K562 (cell line): ENCODE measurements around the gene GFI1B. TPM values are rescaled to one million over a fixed set of nuclear protein-coding genes. Genes with fewer than 3 reads are reported as not detected.

Experiments
- ATAC-seq: fragments of 200-7000 bp; cut with Tn5 transposase; 3 replicates; pipeline ENCODE4 v1.9.1; 2020; ENCODE audit warnings: moderate library complexity
- BruUV-seq: library from RNA; stranded (reverse); fragments of 400-500 nt; replicated peaks from 2 replicates; lab custom pipeline; 2021; lab: Mats Ljungman, UMichigan
- CTCF ChIA-PET: fragments of 300-600 bp; formaldehyde crosslinking; extraction: SDS; loops from one replicate; lab custom pipeline; 2021; ENCODE audit warnings: low intra/inter-chr PET ratio; lab: Yijun Ruan, JAX
- POLR2A ChIA-PET: fragments of 300-600, 350-650 bp; sonication (Branson Sonifier 250); formaldehyde crosslinking; extraction: SDS; loops from one replicate; lab custom pipeline; 2021; ENCODE audit warnings: antibody characterized with exemption, inconsistent platforms; lab: Yijun Ruan, JAX
- DNase-seq, 4 experiments: peaks; one replicate each; pipeline versions ENCODE4 v3.0.0 to v3.0.0-alpha.2; 2011 to 2018; ENCODE audit warnings: low spot score in 3 of 4, mixed read lengths in 3 of 4; ENCODE audit errors: extremely low read depth in 1 of 4
- FAIRE-seq: peaks from 2 replicates; lab custom pipeline; 2011; peaks lifted over from hg19 to GRCh38; lab: Jason Lieb, UNC
- H2AFZ ChIP-seq: 2 replicates; pipeline ENCODE4 v1.6.0; 2011; ENCODE audit warnings: low read depth, low read length, control low read depth, inconsistent platforms
- H3K27ac ChIP-seq: fragments of 200-600 bp; 3 replicates; pipeline ENCODE4 v1.8.0; 2011; ENCODE audit warnings: low read depth, mild to moderate bottlenecking, control low read depth, inconsistent platforms, low read length, moderate library complexity, mixed read lengths; ENCODE audit errors: extremely low read depth
- H3K27me3 ChIP-seq, 2 experiments: fragments of 300-600 bp in 1 of 2; 2 replicates in 1 of 2; 3 replicates in 1 of 2; pipeline versions ENCODE4 v1.6.0 to v1.8.0; 2011; ENCODE audit warnings: inconsistent platforms in 2 of 2, low read length in 2 of 2, mild to moderate bottlenecking in 1 of 2, mixed read lengths in 1 of 2, moderate library complexity in 1 of 2; ENCODE audit not compliant: control insufficient read depth in 2 of 2, insufficient read depth in 2 of 2
- H3K36me3 ChIP-seq: fragments of 300-600 bp; 3 replicates; pipeline ENCODE4 v1.8.0; 2011; ENCODE audit warnings: mild to moderate bottlenecking, low read length, inconsistent platforms; ENCODE audit not compliant: control insufficient read depth, insufficient read depth
- H3K4me1 ChIP-seq, 2 experiments: fragments of 200-600 bp in 1 of 2; replicated peaks in 1 of 2; 2 replicates in 1 of 2; 3 replicates in 1 of 2; pipeline versions ENCODE4 v1.5.1 to v1.8.0; 2011; ENCODE audit warnings: inconsistent platforms in 2 of 2, low read length in 2 of 2, mild to moderate bottlenecking in 1 of 2, mixed read lengths in 1 of 2, moderate library complexity in 1 of 2; ENCODE audit not compliant: control insufficient read depth in 2 of 2, insufficient read depth in 2 of 2
- H3K4me2 ChIP-seq: 2 replicates; pipeline ENCODE4 v1.6.1; 2011; ENCODE audit warnings: low read length, control low read depth, inconsistent platforms, mixed read lengths; ENCODE audit not compliant: insufficient read depth
- H3K4me3 ChIP-seq: fragments of 200-600 bp; sonication (generic), shearing (Covaris generic); 2 replicates; pipeline ENCODE4 v1.5.1; 2016; ENCODE audit warnings: control low read depth, inconsistent platforms
- H3K79me2 ChIP-seq: fragments of 200-600 bp; 3 replicates; pipeline ENCODE4 v1.8.0; 2011; ENCODE audit warnings: low read length, inconsistent platforms; ENCODE audit not compliant: control insufficient read depth, insufficient read depth
- H3K9ac ChIP-seq, 2 experiments: 2 replicates each; pipeline versions ENCODE4 v1.6.0 to v1.6.1; 2011; ENCODE audit warnings: low read depth in 2 of 2, low read length in 2 of 2, control low read depth in 1 of 2, inconsistent platforms in 1 of 2, mild to moderate bottlenecking in 1 of 2, mixed read lengths in 1 of 2; ENCODE audit not compliant: insufficient read depth in 1 of 2
- H3K9me1 ChIP-seq: one replicate; pipeline ENCODE4 v1.6.0; 2011; ENCODE audit warnings: inconsistent platforms, mild to moderate bottlenecking, low read length, moderate library complexity; ENCODE audit not compliant: control insufficient read depth, insufficient read depth
- H3K9me3 ChIP-seq: replicated peaks from 2 replicates; pipeline ENCODE4 v1.5.1; 2011; ENCODE audit warnings: low read depth, low read length, inconsistent platforms; ENCODE audit not compliant: control insufficient read depth, insufficient read depth
- H4K20me1 ChIP-seq: replicated peaks from 2 replicates; pipeline ENCODE4 v1.6.1; 2011; ENCODE audit warnings: low read length, inconsistent platforms, mixed read lengths; ENCODE audit not compliant: control insufficient read depth, insufficient read depth
- ATF7 ChIP-seq: fragments of 450-650 bp; IDR thresholded peaks from 2 replicates; pipeline ENCODE4 v1.7.1; 2014; ENCODE audit warnings: mild to moderate bottlenecking, moderate library complexity
- BRCA1 ChIP-seq, 2 experiments: fragments of 450-650 bp in 1 of 2; sonication (generic) in 1 of 2; formaldehyde crosslinking in 1 of 2; IDR thresholded peaks; 2 replicates each; pipeline versions ENCODE4 v1.5.0 to v1.6.1; 2017 to 2020; ENCODE audit warnings: mild to moderate bottlenecking in 1 of 2, missing genetic modification reagents in 1 of 2
- CREBBP ChIP-seq: IDR thresholded peaks from one replicate; pipeline ENCODE4 v1.6.1; 2012; ENCODE audit warnings: low read depth, mild to moderate bottlenecking, control low read depth, inconsistent platforms, low read length
- MECOM ChIP-seq: fragments of 250-450 bp; sonication (Bioruptor Pico); IDR thresholded peaks from 2 replicates; pipeline ENCODE4 v1.8.0; 2022; ENCODE audit warnings: inconsistent platforms
- SMARCA5 ChIP-seq: fragments of 450-650 bp; IDR thresholded peaks from 2 replicates; pipeline ENCODE4 v1.6.1; 2016
- THAP7 ChIP-seq: fragments of 250-450 bp; sonication (Bioruptor Pico); IDR thresholded peaks from 2 replicates; pipeline ENCODE4 v1.5.0; 2021
- THRAP3 ChIP-seq: fragments of 450-650 bp; IDR thresholded peaks from 2 replicates; pipeline ENCODE4 v1.6.1; 2016; ENCODE audit warnings: mild to moderate bottlenecking, inconsistent platforms, borderline replicate concordance
- ZBTB9 ChIP-seq: fragments of 450-650 bp; formaldehyde crosslinking; IDR thresholded peaks from 2 replicates; pipeline ENCODE4 v1.4.0; 2020; ENCODE audit warnings: mild to moderate bottlenecking, moderate library complexity
- ZC3H4 ChIP-seq: sonication (generic); formaldehyde crosslinking; IDR thresholded peaks from 2 replicates; pipeline ENCODE4 v1.9.0; 2021; ENCODE audit warnings: missing genetic modification reagents, borderline replicate concordance
- WGBS: fragments of 100-300 bp; shearing (Covaris generic); methylation state at CpG from one replicate; pipeline ENCODE4 v1.1.6; 2016; ENCODE audit warnings: low coverage, mixed read lengths; ENCODE audit not compliant: insufficient coverage; ENCODE audit errors: missing lambda C conversion rate; 5-methylcytosine and 5-hydroxymethylcytosine counted together
- in situ Hi-C: fragments of 300-500 bp; cut with MboI; formaldehyde crosslinking; loops from 4 replicates; pipeline ENCODE4 v1.15.0; 2018; ENCODE audit warnings: inconsistent platforms, mixed read lengths
- intact Hi-C: fragments of 100-400 bp; cut with micrococcal nuclease; formaldehyde crosslinking; loops from 2 replicates; pipeline ENCODE4 v1.14.2; 2022
- polyA plus RNA-seq, 8 experiments: library from polyadenylated mRNA; depleted of rRNA in 4 of 8; stranded (reverse) in 5 of 8; unstranded in 3 of 8; fragments of >200 nt; fragmentation: Nextera tagmentation in 2 of 8; fragmentation: Illumina TruSeq in 1 of 8; extraction: Ambion mirVana in 2 of 8; extraction: Trizol in 1 of 8; gene quantifications; 2 replicates each; pipeline versions ENCODE4 v1.2.1 to v1.2.3, GENCODE V29; 2011 to 2014; ENCODE audit warnings: inconsistent platforms in 1 of 8, missing spikeins in 1 of 8
- total RNA-seq, 7 experiments: library from RNA; depleted of rRNA in 6 of 7; stranded (reverse); fragments of >200 nt in 6 of 7; fragmentation: Illumina TruSeq in 2 of 7; extraction: Trizol in 2 of 7; gene quantifications; 2 replicates each; pipeline versions ENCODE4 v1.2.1 to v1.2.3, GENCODE V29; 2011 to 2021; ENCODE audit warnings: low replicate concordance in 1 of 7

Gene GFI1B
- total and polyA plus RNA-seq, 9 of the 15 experiments (the other 6 are each of a cell fraction or from before 2014, with no cell fraction given) = 8.0 to 75.7 (median 34.5) TPM

GRCh38 chr9:132994410-132995120 is 16.1 kb downstream of the GFI1B start (continued):
- TF ChIP-seq CREBBP = no peak
- TF ChIP-seq ZC3H4 (CRISPR knock-in tag) = no peak
- TF ChIP-seq ATF7 = peak; percentile 75
- no peak for TF ChIP-seq THRAP3

- no peak for DNase-seq
- BruUV-seq = no TSS peak
- POLR2A ChIA-PET = interaction anchor here (0.6 to 2.4 kb wide), 5 partner anchors 9 to 560 kb away, joined by 4 to 12 read pairs (median 5); no protein-coding TSS in a partner anchor
- Histone ChIP-seq H3K27ac (no peak overlapping the region; the same call in 2 of the 3 replicates), H3K4me2 (peak overlapping the region; percentile 47; the same call in 1 of the 2 replicates), H3K9me3 (no peaks in the 10 kb centered on the region), H2AFZ (no peak overlapping the region), H3K9me1 (peaks cover 9% of the 10 kb centered on the region), H3K79me2 (peaks cover 3% of the 10 kb centered on the region; the same call in 1 of the 3 replicates), H3K27me3 (no peaks in the 10 kb centered on the region), H3K4me3 (no peak overlapping the region), H3K4me1 (peaks cover 59 to 70% of the 10 kb centered on the region in 2 experiments), H3K36me3 (peaks cover 44% of the 10 kb centered on the region), H3K9ac (peak overlapping the region in 1 of 2 experiments; percentile 82; a peak in 2 of 4 replicates), H4K20me1 (no peaks in the 10 kb centered on the region)
- WGBS = 57% methylated on average over 6 of the region's 6 CpGs
- FAIRE-seq = no peak
- in situ Hi-C loops (no loop called here), intact Hi-C loops (no loop called here)
- TF ChIP-seq THAP7 (CRISPR knock-in tag) = no peak
- no peak for TF ChIP-seq BRCA1 (IDR thresholded peaks at IDR 0.05)
- TF ChIP-seq BRCA1 (CRISPR knock-in tag; IDR thresholded peaks at IDR 0.05) = 0 out of 2 replicates have a peak, but pooled peaks have one; percentile 25
- TF ChIP-seq ZBTB9 (CRISPR knock-in tag) = no peak
- no peak for TF ChIP-seq MECOM (CRISPR knock-in tag)
- TF ChIP-seq SMARCA5 = no peak
- CTCF ChIA-PET = no interaction called here
- no peak for ATAC-seq
Observed at GRCh38 chr9:132995121-132995420, 16.6 kb downstream of the GFI1B start.
